Measurements from ENCODE around the gene PEX10. TPM values are rescaled to one million over a fixed set of nuclear protein-coding genes. Genes with fewer than 3 reads are reported as not detected.

PEX10 gene
- total and polyA plus RNA-seq, 10 of the 15 experiments (the other 5 are each of a cell fraction or from before 2014, with no cell fraction given): 0.24 to 24.9 (median 16.8) TPM; not detected in 1

DNA sequence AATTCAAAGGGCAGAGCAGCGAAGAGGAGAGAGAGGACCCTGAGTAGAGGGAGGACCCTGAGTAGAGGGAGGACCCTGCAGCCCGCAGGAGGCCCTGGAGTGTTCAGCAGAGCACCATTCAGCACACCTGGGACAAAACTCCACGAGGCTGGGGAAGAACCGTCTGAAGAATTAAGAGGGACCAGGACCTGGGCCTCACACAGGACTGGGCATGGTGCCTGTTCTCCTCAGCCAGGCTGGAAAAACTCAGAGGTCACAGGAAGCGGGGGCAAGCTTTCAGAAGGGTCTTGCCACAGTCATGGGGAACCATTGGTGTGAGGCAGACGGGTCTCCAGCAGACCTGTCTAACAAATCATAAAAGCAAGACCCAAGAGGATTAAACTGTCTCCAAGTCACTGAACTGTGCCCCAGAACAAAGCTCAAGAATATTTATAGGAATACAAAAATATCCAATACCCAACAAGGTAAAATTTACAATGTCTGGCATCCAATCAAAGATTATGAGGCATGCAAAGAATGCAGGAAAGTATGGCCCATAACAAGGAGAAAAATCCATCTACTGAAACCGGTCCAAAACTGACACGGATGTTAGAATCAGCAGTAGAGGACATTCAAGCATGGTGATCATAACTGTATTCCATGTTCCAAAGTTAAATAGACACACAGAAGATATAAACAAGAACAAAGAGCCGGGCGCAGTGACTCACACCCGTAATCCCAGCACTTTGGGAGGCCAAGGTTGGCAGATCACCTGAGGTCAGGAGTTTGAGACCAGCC lies 51.6 kb downstream of the PEX10 start:
- TF ChIP-seq NFYB (IDR thresholded peaks at IDR 0.05; ENCODE audit: insufficient read depth, low read depth, low read length) (no peak), EGR1 (IDR thresholded peaks at IDR 0.05; ENCODE audit: borderline replicate concordance in 1 of 2, low read depth in 2 of 2, low read length in 2 of 2) (no peak), SMARCA5 (IDR thresholded peaks at IDR 0.05) (no peak), EP300 (IDR thresholded peaks at IDR 0.05; ENCODE audit: borderline replicate concordance in 1 of 2, control insufficient read depth in 1 of 2, low read depth in 2 of 2, low read length in 2 of 2) (no peak), EED (IDR thresholded peaks at IDR 0.05; ENCODE audit: low read depth) (no peak)
- TF ChIP-seq, protein P1, sequence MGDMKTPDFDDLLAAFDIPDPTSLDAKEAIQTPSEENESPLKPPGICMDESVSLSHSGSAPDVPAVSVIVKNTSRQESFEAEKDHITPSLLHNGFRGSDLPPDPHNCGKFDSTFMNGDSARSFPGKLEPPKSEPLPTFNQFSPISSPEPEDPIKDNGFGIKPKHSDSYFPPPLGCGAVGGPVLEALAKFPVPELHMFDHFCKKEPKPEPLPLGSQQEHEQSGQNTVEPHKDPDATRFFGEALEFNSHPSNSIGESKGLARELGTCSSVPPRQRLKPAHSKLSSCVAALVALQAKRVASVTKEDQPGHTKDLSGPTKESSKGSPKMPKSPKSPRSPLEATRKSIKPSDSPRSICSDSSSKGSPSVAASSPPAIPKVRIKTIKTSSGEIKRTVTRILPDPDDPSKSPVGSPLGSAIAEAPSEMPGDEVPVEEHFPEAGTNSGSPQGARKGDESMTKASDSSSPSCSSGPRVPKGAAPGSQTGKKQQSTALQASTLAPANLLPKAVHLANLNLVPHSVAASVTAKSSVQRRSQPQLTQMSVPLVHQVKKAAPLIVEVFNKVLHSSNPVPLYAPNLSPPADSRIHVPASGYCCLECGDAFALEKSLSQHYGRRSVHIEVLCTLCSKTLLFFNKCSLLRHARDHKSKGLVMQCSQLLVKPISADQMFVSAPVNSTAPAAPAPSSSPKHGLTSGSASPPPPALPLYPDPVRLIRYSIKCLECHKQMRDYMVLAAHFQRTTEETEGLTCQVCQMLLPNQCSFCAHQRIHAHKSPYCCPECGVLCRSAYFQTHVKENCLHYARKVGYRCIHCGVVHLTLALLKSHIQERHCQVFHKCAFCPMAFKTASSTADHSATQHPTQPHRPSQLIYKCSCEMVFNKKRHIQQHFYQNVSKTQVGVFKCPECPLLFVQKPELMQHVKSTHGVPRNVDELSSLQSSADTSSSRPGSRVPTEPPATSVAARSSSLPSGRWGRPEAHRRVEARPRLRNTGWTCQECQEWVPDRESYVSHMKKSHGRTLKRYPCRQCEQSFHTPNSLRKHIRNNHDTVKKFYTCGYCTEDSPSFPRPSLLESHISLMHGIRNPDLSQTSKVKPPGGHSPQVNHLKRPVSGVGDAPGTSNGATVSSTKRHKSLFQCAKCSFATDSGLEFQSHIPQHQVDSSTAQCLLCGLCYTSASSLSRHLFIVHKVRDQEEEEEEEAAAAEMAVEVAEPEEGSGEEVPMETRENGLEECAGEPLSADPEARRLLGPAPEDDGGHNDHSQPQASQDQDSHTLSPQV (IDR thresholded peaks at IDR 0.05): no peak
- TF ChIP-seq, protein P2, sequence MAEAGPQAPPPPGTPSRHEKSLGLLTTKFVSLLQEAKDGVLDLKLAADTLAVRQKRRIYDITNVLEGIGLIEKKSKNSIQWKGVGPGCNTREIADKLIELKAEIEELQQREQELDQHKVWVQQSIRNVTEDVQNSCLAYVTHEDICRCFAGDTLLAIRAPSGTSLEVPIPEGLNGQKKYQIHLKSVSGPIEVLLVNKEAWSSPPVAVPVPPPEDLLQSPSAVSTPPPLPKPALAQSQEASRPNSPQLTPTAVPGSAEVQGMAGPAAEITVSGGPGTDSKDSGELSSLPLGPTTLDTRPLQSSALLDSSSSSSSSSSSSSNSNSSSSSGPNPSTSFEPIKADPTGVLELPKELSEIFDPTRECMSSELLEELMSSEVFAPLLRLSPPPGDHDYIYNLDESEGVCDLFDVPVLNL (IDR thresholded peaks at IDR 0.05; ENCODE audit: low read depth, low read length): no peak
- TF ChIP-seq, protein P3, sequence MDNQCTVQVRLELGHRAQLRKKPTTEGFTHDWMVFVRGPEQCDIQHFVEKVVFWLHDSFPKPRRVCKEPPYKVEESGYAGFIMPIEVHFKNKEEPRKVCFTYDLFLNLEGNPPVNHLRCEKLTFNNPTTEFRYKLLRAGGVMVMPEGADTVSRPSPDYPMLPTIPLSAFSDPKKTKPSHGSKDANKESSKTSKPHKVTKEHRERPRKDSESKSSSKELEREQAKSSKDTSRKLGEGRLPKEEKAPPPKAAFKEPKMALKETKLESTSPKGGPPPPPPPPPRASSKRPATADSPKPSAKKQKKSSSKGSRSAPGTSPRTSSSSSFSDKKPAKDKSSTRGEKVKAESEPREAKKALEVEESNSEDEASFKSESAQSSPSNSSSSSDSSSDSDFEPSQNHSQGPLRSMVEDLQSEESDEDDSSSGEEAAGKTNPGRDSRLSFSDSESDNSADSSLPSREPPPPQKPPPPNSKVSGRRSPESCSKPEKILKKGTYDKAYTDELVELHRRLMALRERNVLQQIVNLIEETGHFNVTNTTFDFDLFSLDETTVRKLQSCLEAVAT (IDR thresholded peaks at IDR 0.05): no peak
- TF ChIP-seq, protein P4, sequence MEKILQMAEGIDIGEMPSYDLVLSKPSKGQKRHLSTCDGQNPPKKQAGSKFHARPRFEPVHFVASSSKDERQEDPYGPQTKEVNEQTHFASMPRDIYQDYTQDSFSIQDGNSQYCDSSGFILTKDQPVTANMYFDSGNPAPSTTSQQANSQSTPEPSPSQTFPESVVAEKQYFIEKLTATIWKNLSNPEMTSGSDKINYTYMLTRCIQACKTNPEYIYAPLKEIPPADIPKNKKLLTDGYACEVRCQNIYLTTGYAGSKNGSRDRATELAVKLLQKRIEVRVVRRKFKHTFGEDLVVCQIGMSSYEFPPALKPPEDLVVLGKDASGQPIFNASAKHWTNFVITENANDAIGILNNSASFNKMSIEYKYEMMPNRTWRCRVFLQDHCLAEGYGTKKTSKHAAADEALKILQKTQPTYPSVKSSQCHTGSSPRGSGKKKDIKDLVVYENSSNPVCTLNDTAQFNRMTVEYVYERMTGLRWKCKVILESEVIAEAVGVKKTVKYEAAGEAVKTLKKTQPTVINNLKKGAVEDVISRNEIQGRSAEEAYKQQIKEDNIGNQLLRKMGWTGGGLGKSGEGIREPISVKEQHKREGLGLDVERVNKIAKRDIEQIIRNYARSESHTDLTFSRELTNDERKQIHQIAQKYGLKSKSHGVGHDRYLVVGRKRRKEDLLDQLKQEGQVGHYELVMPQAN (conservative IDR thresholded peaks at IDR 0.05): no peak
- no peak overlapping the region for H3K4me2 ChIP-seq (ENCODE audit: control insufficient read depth, insufficient read depth)
- BruUV-seq (replicated peaks): no TSS peak
- FAIRE-seq (no peak), ATAC-seq (no peak), DNase-seq (ENCODE audit: low read depth, low spot score) (no peak)
- in situ Hi-C loops (cut with MboI): no loop called here
- ChIA-PET POLR2A (no interaction called here), CTCF (interaction anchor here (0.6 kb wide), 1 partner anchor 56 kb away, joined by 3 read pairs; no protein-coding TSS in a partner anchor), SMC1A (ENCODE audit: uncharacterized antibody, unreplicated experiment) (interaction anchor here (0.6 kb wide), 1 partner anchor 430 kb away, joined by 3 read pairs; no protein-coding TSS in a partner anchor), RAD21 (ENCODE audit: unreplicated experiment) (no interaction called here)
- H3K36me3 ChIP-seq (ENCODE audit: control insufficient read depth in 2 of 2, insufficient read depth in 2 of 2, low read length in 1 of 2): no peaks in the 10 kb centered on the region
- intact Hi-C loops (cut with micrococcal nuclease; ENCODE audit: unreplicated experiment): no loop called here
- no peak overlapping the region for H3K9ac ChIP-seq (ENCODE audit: control insufficient read depth, insufficient read depth, low read length)
- H4K20me1 ChIP-seq (ENCODE audit: control insufficient read depth, insufficient read depth): no peaks in the 10 kb centered on the region
- 45% methylated on average over 11 of the region's 11 CpGs for WGBS (ENCODE audit: insufficient coverage, insufficient replicate concordance, low lambda C conversion rate, missing lambda C conversion rate)
- no peak overlapping the region for H2AFZ ChIP-seq (ENCODE audit: control insufficient read depth, low read depth, low read length)
- H3K9me3 ChIP-seq (replicated peaks; ENCODE audit: control insufficient read depth, insufficient read depth, low read length): no peaks in the 10 kb centered on the region
- no peaks in the 10 kb centered on the region; a peak in 1 of 4 replicates for H3K27me3 ChIP-seq (replicated peaks in 1 of 2; ENCODE audit: control insufficient read depth in 2 of 2, insufficient read depth in 2 of 2, low read length in 1 of 2)
- no peak overlapping the region for H3K27ac ChIP-seq (ENCODE audit: control insufficient read depth, insufficient read depth)
- no peak overlapping the region for H3K4me3 ChIP-seq
- no peaks in the 10 kb centered on the region for H3K79me2 ChIP-seq (ENCODE audit: control insufficient read depth, insufficient read depth, low read length)
- no peaks in the 10 kb centered on the region for H3K4me1 ChIP-seq (ENCODE audit: control insufficient read depth, insufficient read depth, low read length)
